Prostate gland (tissue), 2 donors: ENCODE data around the gene FBXL16. TPM values are rescaled to one million over a fixed set of nuclear protein-coding genes. Genes with fewer than 3 reads are reported as not detected.

Experiments
- DNase-seq: peaks from one replicate; pipeline ENCODE4 v3.0.0-alpha.2; 2019; ENCODE audit warnings: low spot score
- H3K27ac ChIP-seq, 2 donors: fragments of 200-600 bp; sonication (generic); 2 replicates each; pipeline ENCODE4 v1.5.1; 2017 to 2019
- H3K27me3 ChIP-seq: fragments of 200-600 bp; sonication (generic); replicated peaks from 2 replicates; pipeline ENCODE4 v1.5.1; 2019; ENCODE audit not compliant: insufficient read depth
- H3K36me3 ChIP-seq, 2 donors: fragments of 200-600 bp; sonication (generic); 1 replicate in 1 of 2; 2 replicates in 1 of 2; pipeline versions ENCODE4 v1.5.1 to v1.8.1; 2017 to 2019
- H3K4me1 ChIP-seq: fragments of 200-600 bp; sonication (generic); replicated peaks from 2 replicates; pipeline ENCODE4 v1.5.1; 2019
- H3K4me3 ChIP-seq, 2 donors: fragments of 200-600 bp; sonication (generic); 2 replicates each; pipeline ENCODE4 v1.5.1; 2017 to 2019
- H3K9me3 ChIP-seq: fragments of 200-600 bp; sonication (generic); 2 replicates; pipeline ENCODE4 v1.5.1; 2017
- POLR2A ChIP-seq: fragments of 450-650 bp; IDR thresholded peaks from one replicate; pipeline ENCODE4 v1.6.1; 2016; ENCODE audit warnings: antibody characterized with exemption, mild to moderate bottlenecking
- POLR2AphosphoS5 ChIP-seq: sonication (generic); formaldehyde crosslinking; IDR thresholded peaks from one replicate; pipeline ENCODE4 v1.6.1; 2017; ENCODE audit warnings: antibody characterized with exemption
- WGBS: methylation state at CpG from one replicate; pipeline ENCODE4 v1.1.5; 2018; 5-methylcytosine and 5-hydroxymethylcytosine counted together
- intact Hi-C: fragments of 100-400 bp; cut with DNase I; formaldehyde crosslinking; loops from one replicate; pipeline ENCODE4 v1.14.2; 2022
- total RNA-seq, 2 donors: library from RNA; depleted of rRNA; stranded (reverse); fragments of >200 nt; gene quantifications; one replicate each; pipeline ENCODE4 v1.1.0, GENCODE V29; 2016
- TF ChIP-seq, protein P1 (sequence below), 4 experiments: fragments of 200-600 bp in 2 of 4; fragments of 450-650 bp in 2 of 4; sonication (generic) in 2 of 4; IDR thresholded peaks; 1 replicate in 3 of 4; 2 replicates in 1 of 4; pipeline ENCODE4 v1.5.1; 2016 to 2019; ENCODE audit warnings: antibody characterized with exemption in 4 of 4, mild to moderate bottlenecking in 2 of 4, moderate library complexity in 2 of 4

The FBXL16 gene
- total RNA-seq, 2 donors from 2014 or later, result 6.1 to 9.1 TPM

GRCh38 chr16:730666-731509 is 25.3 kb upstream of the FBXL16 start:
- intact Hi-C loops, result no loop called here
- no peaks in the 10 kb centered on the region for H3K27me3 ChIP-seq
- TF ChIP-seq POLR2AphosphoS5 (no peak), POLR2A (no peak)
- TF ChIP-seq, protein P1, sequence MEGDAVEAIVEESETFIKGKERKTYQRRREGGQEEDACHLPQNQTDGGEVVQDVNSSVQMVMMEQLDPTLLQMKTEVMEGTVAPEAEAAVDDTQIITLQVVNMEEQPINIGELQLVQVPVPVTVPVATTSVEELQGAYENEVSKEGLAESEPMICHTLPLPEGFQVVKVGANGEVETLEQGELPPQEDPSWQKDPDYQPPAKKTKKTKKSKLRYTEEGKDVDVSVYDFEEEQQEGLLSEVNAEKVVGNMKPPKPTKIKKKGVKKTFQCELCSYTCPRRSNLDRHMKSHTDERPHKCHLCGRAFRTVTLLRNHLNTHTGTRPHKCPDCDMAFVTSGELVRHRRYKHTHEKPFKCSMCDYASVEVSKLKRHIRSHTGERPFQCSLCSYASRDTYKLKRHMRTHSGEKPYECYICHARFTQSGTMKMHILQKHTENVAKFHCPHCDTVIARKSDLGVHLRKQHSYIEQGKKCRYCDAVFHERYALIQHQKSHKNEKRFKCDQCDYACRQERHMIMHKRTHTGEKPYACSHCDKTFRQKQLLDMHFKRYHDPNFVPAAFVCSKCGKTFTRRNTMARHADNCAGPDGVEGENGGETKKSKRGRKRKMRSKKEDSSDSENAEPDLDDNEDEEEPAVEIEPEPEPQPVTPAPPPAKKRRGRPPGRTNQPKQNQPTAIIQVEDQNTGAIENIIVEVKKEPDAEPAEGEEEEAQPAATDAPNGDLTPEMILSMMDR (IDR thresholded peaks at IDR 0.05), result no peak
- peaks cover 18% of the 10 kb centered on the region for H3K4me1 ChIP-seq
- WGBS, result 86% methylated on average over 22 of the region's 22 CpGs
- H3K27ac ChIP-seq, result no peak overlapping the region
- H3K36me3 ChIP-seq, result peaks cover 0 to 14% of the 10 kb centered on the region in 2 donors
- no peaks in the 10 kb centered on the region for H3K9me3 ChIP-seq
- H3K4me3 ChIP-seq, result no peak overlapping the region
- no peak for DNase-seq

DNA sequence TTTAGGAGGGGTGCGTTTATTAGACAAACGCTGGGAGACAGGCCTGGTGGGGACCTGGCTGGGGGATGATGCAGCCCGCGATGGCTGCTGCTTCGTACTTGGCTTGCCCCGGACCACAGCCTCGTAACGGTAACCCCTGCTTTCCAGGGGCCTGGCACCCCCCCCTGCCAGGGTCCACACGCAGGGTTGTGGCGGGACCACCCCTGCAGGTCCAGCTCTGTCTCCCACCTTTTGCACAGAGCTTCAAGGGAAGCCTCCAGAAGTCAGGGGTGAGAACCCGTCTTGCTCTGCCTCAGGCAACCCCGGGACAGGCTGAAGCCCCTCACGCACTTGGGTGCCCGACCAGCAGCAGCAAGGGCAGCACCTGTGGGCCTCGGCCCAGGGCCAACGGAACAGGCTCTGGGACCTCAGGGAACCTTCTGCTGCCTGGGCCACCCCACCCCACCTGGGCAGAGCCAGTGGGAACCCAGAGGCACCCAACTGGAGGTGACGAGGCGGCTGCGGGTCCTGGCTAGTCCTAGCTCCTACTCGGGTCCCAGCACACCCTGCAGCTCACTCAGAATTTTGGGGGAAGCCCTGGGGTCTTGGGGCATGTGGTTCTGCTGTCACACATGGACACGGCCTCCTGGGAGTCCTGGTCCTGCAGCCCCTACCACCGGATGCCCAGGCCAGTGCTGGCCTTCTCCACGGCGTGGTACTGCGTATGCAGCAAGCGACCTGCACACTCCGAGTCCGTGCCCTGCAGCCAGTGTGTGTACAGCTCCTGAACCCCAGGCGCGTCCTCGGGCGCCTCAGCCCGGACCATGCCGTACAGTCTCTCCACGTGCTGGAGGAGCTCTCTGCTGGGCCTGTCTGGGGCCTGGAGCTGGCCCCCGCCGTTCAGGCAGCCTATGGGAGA is 24.4 kb upstream of the FBXL16 start:
- Histone ChIP-seq H3K27me3 (no peaks in the 10 kb centered on the region), H3K9me3 (no peaks in the 10 kb centered on the region), H3K27ac (no peak overlapping the region), H3K4me3 (no peak overlapping the region), H3K36me3 (peaks cover 0 to 14% of the 10 kb centered on the region in 2 donors), H3K4me1 (peaks cover 18% of the 10 kb centered on the region)
- WGBS, result 81% methylated on average over 34 of the region's 37 CpGs
- TF ChIP-seq POLR2A, result no peak
- no peak for TF ChIP-seq POLR2AphosphoS5
- TF ChIP-seq, protein P1 (IDR thresholded peaks at IDR 0.05), result no peak
- no peak for DNase-seq
- intact Hi-C loops, result no loop called here

DNA sequence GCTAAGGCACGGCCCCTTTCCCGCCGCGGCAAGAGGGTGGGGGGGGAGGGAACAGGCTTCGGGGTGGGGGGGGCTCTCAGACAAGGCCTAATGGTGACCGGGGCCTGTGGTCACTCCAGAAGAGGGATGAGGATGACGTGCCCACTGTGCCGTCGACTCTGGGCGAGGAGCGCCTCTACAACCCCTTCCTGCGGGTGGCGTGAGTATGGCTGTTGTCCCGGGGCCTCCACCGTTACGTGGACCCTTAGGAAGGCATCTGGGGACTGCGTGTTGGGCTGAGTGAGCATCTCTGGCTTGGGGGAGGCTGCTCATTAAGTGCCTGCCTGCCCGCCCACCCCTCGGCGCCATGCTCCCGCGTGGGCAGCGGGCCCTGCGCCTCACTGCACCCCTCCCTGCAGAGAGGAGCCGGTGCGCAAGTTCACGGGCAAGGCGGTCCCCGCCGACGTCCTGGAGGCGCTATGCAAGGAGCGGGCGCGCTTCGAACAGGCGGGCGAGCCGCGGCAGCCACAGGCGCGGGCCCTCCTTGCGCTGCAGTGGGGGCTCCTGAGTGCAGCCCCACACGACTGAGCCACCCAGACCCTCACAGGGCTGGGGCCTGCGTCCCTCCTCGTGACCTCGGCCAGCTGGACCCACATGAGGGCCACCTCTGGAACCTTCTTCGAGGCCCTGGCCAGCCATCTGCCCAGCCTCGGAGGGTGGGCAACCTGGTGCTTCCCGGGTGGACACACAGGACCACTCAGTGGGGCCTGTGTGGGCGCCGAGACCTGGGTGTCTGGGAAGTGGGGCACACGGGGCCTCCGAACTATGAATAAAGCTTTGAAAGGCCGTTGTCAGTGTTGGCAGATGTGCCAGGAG is 23.5 kb upstream of the FBXL16 start:
- Histone ChIP-seq H3K4me3 (peak overlapping the region in 1 of 2 donors; percentile 37), H3K9me3 (no peaks in the 10 kb centered on the region), H3K27ac (no peak overlapping the region), H3K36me3 (peaks cover 0 to 14% of the 10 kb centered on the region in 2 donors), H3K4me1 (peaks cover 18% of the 10 kb centered on the region), H3K27me3 (no peaks in the 10 kb centered on the region)
- WGBS, result 61% methylated on average over 52 of the region's 55 CpGs
- intact Hi-C loops, result no loop called here
- TF ChIP-seq, protein P1 (IDR thresholded peaks at IDR 0.05), result no peak
- TF ChIP-seq POLR2A (no peak), POLR2AphosphoS5 (no peak)
- DNase-seq, result no peak

- peak overlapping the region; percentile 31 to 37 for H3K4me3 ChIP-seq
- WGBS, result 4% methylated on average over 21 of the region's 80 CpGs
- DNase-seq, result peak; percentile 50
Measured at GRCh38 chr16:728131-728889, 22.7 kb upstream of the FBXL16 start.

More at GRCh38 chr16:728131-728889, 22.7 kb upstream of the FBXL16 start:
- Histone ChIP-seq H3K4me1 (peaks cover 18% of the 10 kb centered on the region), H3K27ac (no peak overlapping the region), H3K9me3 (no peaks in the 10 kb centered on the region), H3K27me3 (no peaks in the 10 kb centered on the region), H3K36me3 (peaks cover 0 to 6% of the 10 kb centered on the region in 2 donors)
- TF ChIP-seq POLR2AphosphoS5 (no peak), POLR2A (no peak)
- TF ChIP-seq, protein P1 (IDR thresholded peaks at IDR 0.05), result no peak
- intact Hi-C loops, result no loop called here
